Activated CD8-positive, alpha-beta memory T cell treated with anti-CD3 and anti-CD28 coated beads for 24 hours (primary cell): Measurements from ENCODE around the gene SPATA6L.
A peak's percentile ranks its signal among the peaks of the same experiment; 100 is the strongest.
"Not testable (repeated sequence)": the region's sequence is repeated elsewhere in the genome, so short reads cannot be mapped to it uniquely, and the experiment has no call there.

Source experiments
- DNase-seq: peaks from one replicate; pipeline ENCODE4 v3.0.0-alpha.2; 2020

Gene SPATA6L

GRCh38 chr9:4620881-4621555 lies 45.3 kb downstream of the SPATA6L start:
- no peak for DNase-seq

- DNase-seq, result no peak
Observed at GRCh38 chr9:4620057-4620765, 46.1 kb downstream of the SPATA6L start.

DNA sequence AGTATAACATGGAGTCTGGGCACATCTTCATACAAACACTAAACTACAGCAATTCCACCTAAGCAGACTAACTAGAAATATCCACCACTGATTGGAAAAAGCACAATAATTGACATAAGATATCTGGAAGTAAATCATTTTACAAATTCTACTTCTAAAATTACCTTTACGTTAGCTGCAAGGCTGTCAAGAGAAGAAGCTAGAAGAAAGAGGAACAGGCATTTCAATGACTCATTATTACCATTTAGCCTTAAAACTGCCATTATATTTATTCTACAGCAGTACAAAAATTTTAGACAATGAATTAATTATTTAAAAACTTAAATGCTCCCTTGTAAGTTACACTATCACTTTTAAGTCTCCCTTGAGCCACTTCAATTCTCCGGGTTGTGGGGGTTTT lies 47.6 kb downstream of the SPATA6L start:
- DNase-seq, result no peak

DNA sequence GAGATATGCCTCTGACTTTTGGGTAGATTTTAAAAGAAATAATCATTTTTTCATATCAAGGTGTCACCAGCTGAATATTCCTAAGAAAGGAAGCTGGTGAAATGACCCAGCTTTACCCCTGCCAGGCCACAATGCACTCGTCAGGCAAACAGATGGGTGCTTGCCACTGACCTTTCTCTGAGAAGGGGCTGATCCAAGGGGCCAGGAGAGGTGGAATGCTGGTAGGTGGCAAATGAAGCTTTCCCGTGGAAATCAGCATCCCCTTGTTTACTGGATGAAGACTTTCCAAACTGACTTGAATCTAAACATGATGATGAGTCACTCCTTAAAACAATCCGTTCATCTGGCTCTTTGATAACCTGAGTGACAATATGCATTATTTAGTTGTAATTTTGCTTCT lies 48.5 kb downstream of the SPATA6L start:
- no peak for DNase-seq

- no peak for DNase-seq
Observed at GRCh38 chr9:4615778-4616177, 50.5 kb downstream of the SPATA6L start.

DNA sequence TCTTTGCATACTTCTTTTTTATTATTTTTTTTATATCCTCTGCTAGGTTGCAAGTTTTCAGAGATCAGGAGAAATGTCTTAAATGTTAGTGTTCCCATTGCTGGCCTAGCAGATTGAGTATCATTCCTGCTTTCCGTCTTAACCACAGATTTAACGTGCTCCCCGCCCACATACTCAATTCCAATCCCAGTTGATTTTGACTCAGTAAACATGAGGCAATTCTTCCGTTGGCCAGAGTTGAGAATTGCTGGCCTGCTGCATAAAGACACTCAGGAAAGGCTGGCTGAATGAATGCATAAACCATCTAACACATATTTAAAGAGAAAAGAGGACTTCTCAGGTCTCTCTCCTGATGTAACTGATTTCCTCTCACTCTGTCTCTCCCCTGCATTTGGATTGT lies 51.0 kb downstream of the SPATA6L start:
- no peak for DNase-seq

DNA sequence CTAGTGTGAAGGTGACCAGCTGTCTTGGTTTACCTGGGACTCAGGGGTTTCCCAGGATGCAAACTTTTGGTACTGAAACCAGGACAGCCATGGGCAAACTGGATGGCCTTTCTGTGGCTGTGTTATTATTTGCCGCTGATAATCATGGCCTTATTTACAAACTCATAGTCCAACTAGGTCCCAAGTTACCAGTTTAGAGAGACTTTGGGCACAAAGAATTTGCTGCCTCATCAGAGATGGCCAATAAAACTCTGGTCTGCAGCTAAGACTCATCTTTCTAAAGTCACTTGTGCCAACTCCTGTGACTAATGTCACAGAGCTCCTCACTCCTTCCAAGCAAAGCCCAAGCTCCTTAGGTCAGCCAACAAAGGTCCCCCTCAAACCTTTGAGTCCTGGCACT lies 51.7 kb downstream of the SPATA6L start:
- DNase-seq, result no peak

- not testable (repeated sequence) for DNase-seq
Observed at GRCh38 chr9:4606033-4606432, 60.2 kb downstream of the SPATA6L start.

GRCh38 chr9:4604678-4605095 lies 61.6 kb downstream of the SPATA6L start:
- DNase-seq, result peak; percentile 71

GRCh38 chr9:4603830-4604229 lies 62.5 kb downstream of the SPATA6L start:
- no peak for DNase-seq

- no peak for DNase-seq
Observed at GRCh38 chr9:4600368-4600767, 65.9 kb downstream of the SPATA6L start.

- no peak for DNase-seq
Observed at GRCh38 chr9:4596165-4596922, 69.9 kb downstream of the SPATA6L start.

- no peak for DNase-seq
Observed at GRCh38 chr9:4594994-4595393, 71.3 kb downstream of the SPATA6L start.

DNA sequence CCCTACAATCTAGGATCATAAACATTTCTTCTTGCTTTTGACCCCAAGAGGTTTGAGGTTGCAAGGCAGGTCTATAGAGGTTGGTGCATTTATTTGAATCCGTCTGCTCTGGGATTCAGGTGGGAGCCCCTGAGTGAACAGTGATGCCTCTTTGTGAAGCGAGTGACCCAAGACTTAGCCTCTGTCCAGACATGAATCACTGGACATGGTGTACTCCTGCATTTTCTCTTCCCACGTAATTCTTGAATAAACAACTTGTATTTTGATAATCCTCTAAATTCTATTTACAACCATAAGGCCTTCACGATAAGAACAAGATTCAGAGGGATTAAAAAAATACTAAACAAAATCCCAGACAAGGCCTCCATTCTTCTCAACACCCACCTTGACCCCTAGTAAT lies 71.7 kb downstream of the SPATA6L start:
- no peak for DNase-seq

GRCh38 chr9:4592886-4593285 lies 73.4 kb downstream of the SPATA6L start:
- no peak for DNase-seq

- DNase-seq, result no peak
Observed at GRCh38 chr9:4592295-4592694, 74.0 kb downstream of the SPATA6L start.

GRCh38 chr9:4591123-4591500 lies 75.2 kb downstream of the SPATA6L start:
- no peak for DNase-seq

DNA sequence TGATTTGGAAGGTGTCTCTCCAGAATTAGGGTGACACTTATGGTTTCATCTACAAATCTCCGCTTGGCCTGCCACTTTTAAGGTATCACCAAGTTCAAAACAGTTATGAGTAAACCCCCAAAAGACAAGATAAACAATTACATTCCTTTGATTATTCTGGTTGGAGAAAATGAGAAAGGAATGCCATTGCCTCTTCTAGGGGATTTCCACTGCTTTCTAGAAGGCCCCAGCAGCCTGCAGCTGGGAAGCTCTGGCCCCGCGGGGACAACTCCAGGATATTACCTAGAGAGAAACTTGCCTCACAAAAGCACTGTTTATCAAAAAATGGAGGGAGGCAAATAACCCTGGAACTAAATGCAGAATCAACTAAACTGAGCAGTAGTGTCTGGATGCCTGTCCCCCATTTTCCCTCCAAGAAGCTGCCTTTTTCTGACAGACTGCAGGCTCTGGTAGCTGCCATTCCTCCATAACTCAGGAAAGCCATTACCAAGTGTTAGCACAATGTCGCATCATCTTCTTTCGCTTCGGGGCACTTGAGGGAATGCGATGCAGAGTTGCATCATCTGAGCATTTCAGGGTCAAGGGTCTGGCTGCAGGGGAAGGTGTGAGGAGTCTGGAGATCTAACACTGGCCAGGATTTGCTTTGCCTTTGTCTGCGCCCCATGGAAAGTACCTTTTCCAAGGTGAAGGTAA lies 75.7 kb downstream of the SPATA6L start:
- DNase-seq, result no peak

GRCh38 chr9:4588721-4589120 lies 77.6 kb downstream of the SPATA6L start:
- no peak for DNase-seq

DNA sequence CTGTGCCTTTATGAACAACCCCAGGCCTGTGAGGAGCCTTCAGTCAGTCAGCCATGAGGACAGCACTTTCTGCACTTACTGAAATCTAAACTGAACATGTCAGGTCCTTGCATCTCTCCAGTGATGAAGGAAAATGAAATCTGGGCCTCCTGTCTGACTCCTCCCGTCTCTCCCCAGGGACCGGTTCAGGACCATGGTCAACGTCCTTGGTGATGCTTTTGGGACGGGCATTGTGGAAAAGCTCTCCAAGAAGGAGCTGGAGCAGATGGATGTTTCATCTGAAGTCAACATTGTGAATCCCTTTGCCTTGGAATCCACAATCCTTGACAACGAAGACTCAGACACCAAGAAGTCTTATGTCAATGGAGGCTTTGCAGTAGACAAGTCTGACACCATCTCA lies 81.1 kb downstream of the SPATA6L start:
- no peak for DNase-seq

- DNase-seq, result no peak
Observed at GRCh38 chr9:4584636-4585035, 81.6 kb downstream of the SPATA6L start.

- DNase-seq, result no peak
Observed at GRCh38 chr9:4583001-4583400, 83.3 kb downstream of the SPATA6L start.

- DNase-seq, result no peak
Observed at GRCh38 chr9:4581861-4582565, 84.3 kb downstream of the SPATA6L start.
